NCI-H187 (cell line): ENCODE measurements around the gene IPO8.
"Not testable (repeated sequence)": the region's sequence is repeated elsewhere in the genome, so short reads cannot be mapped to it uniquely, and the experiment has no call there.

Experiments used
- DNase-seq, 2 experiments: peaks; one replicate each; lab custom pipeline; 2025; lab: John Stamatoyannopoulos, UW

The IPO8 gene

DNA sequence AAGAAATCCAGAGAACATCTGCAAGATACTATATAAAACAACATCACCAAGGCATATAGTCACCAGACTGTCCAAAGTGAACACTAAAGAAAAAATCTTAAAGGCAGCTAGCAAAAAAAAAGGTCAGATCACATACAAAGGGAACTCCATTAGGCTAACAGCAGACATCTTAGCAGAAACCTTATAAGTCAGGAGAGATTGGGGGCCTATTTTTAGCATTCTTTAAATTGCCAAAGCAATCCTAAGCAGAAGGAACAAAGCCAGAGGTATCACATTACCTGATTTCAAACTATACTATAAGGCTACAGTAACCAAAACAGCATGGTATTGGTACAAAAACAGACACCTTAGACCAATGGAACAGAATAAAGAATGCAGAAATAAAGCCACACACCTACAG lies 92.5 kb downstream of the IPO8 start:
- DNase-seq = no peak

DNA sequence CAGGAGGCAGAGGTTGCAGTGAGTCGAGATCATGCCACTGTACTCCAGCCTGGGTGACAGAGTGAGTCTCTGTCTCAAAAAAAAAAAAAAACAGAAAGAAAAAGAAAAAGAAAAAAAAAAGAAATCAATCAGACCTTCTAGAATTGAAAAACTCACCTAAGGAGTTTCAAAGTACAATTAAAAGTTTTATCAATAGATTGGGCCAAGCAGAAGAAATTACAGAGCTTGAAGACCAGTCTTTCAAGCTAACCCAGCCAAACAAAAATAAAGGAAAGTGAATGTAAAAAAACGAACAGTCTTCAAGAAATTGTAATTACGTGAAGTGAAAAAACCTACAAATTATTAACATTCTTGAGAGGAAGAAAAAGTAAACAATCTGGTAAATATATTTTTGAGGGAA lies 93.0 kb downstream of the IPO8 start:
- no peak for DNase-seq

DNA sequence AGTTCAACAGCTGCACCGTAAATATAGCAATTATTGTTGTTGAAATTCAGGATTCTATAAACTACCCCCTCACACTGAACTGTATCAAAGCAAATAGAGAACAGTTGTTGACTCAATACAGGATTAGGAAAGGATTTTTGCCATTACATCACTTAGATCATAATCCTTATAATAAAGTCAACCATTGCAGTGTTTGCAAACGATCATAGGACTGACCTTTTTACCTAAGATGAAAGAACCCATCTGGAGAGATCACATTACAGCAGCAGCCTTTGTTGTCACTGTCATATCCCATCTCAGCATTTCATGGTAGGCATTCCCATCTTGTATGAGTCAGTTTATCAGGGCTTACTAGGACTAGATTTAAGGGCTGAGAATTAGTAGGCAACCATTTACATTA lies 96.1 kb downstream of the IPO8 start:
- no peak for DNase-seq

DNA sequence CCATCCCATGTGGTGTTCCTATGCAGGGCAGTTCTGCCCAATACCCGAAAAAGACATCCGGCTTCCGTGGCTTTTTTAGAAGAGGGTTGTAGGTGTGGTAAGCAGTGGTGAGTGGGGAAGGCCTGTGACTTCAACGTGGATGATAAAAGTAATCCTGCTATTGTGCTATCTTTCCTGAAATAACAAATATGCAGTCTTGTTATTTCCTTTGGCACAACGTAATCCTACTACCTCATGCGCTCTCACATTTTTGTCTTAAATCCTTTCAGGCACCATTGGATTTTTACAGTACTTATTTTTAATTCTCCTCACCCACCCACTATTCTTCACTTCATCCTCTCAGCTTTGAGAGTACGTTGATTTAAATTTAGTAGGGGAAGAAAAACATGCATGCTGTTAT lies 96.8 kb downstream of the IPO8 start:
- DNase-seq = no peak

DNA sequence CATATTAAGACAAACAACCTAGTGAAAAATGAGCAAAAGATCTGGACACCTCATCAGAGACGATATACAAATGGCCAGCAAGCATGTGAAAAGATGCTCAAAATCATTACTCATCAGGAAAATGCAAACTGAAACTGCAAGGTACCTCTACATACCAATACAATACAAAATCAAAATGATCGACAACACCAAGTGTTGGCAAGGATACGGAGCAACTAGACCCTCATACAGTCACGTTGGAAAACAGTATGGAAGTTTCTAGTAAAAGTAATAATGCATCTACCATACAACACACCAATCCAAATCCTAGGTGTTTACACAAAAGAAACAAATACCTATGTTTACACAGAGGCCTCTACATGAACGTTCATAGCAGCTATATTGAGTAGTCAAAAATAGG lies 99.9 kb downstream of the IPO8 start:
- no peak for DNase-seq

DNA sequence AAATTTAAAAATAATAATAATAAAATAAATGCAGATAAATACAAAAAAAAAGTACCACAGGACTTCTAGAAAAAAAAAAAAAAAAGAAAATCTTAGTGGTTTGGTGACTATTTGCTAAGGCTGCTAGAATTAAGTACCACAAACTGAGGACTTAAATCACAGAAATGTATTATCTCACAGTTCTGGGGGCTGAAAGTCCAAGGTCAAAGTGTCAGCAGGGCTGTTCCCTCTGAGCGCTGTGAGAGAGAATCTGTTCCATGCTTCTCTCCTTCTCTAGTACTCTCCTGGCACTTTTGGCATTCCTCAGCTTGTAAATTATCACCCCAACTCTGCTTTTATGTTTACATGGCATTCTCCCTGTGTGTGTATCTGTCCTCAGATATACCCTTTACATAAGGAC lies 101.2 kb downstream of the IPO8 start:
- no peak for DNase-seq

DNA sequence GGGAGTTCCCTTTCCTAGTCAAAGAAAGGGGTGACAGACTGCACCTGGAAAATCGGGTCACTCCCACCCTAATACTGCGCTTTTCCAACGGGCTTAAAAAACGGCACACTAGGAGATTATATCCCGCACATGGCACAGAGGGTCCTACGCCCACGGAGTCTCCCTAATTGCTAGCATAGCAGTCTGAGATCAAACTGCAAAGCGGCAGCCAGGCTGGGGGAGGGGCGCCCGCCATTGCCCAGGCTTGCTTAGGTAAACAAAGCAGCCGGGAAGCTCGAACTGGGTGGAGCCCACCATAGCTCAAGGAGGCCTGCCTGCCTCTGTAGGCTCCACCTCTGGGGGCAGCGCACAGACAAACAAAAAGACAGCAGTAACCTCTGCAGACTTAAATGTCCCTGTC lies 107.1 kb downstream of the IPO8 start:
- not testable (repeated sequence) for DNase-seq

DNA sequence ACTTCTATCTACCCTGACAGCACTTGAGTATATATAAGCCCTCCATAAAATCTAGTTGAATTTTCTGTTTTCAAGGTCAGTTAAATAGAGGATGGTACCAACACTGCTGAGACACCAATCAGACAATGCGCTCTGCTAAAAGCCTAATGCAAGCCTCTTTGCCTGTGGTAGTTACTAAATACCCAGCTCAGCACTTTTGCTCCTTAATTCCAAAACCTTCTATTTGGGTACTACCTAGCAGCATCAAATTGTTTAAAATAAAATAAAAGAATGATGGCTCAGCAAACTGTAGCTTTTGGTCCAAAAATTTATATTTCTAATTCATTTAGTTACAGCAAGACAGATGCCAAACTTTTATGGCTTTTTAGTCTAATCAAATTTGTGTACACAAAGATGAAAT lies 107.9 kb downstream of the IPO8 start:
- DNase-seq = no peak

DNA sequence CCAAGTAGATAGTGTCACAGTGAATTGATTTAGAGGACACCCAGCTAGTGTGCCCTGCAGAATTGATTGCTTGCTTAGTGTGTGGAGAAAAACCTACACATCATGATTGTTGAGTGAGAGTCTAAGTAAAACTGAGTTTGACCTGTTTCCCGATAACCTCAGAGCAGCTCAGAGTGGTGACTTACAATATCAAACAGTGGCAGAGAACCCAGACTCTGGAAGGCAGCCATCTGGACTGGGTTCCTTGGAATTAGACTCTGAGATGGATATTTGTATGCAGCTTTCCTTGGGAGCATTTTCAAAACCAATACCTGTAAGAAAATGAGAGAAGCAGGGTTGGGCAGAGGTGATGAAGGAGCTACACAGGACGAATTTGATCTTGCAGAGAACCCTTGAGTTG lies 109.8 kb downstream of the IPO8 start:
- DNase-seq = no peak

DNA sequence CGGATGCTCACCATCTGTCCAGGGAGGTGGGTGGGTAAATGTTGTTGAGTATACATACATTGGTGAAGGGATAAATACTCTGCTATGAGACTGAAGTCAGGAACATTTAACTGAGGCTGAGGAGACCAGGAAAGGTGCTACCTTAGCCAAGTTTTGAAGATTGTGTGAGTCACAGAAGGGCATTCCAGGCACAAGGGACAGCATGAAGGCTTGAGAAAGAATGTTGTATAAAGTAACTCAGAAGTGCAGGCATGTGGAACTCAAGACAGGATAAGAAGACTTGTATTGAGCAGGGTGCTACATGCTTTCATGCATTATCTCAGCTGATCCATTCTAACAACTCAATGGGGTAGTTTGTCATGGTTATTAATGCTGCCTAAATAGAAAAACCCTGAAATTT lies 112.7 kb downstream of the IPO8 start:
- no peak for DNase-seq

DNA sequence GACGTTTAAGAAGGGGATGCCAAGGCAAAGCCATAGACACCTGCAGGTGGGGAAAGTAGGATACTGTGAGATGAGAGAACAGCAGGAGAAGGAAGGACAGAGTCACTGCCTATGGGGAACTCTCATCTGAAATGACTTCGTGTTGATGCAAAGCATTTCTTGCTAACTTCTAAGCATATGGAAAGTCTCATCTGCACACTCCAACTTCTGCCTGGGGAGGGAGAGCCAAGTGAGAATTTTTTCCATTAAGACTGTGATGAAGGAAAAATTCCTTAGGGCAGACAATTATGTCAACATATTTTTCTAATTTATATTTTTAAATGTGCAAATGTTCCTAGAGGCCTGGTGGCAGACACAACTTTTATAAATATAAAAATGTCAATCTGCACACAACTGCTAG lies 115.3 kb downstream of the IPO8 start:
- DNase-seq = no peak
